Bronchial epithelial cell (primary cell): ENCODE measurements around the gene AGTRAP. TPM values are rescaled to one million over a fixed set of nuclear protein-coding genes. Genes with fewer than 3 reads are reported as not detected.
A peak's percentile ranks its signal among the peaks of the same experiment; 100 is the strongest.

ENCODE experiments used
- DNase-seq: peaks from one replicate; pipeline ENCODE4 v3.0.0-alpha.2; 2010; ENCODE audit warnings: low read depth
- FAIRE-seq: peaks from 2 replicates; lab custom pipeline; 2011; peaks lifted over from hg19 to GRCh38; lab: Jason Lieb, UNC
- H3K27me3 ChIP-seq: 2 replicates; pipeline ENCODE4 v1.5.1; 2011; ENCODE audit warnings: low read length; ENCODE audit not compliant: control insufficient read depth, insufficient read depth
- H3K36me3 ChIP-seq: 2 replicates; pipeline ENCODE4 v1.5.1; 2011; ENCODE audit warnings: low read length; ENCODE audit not compliant: control insufficient read depth, insufficient read depth
- H3K4me3 ChIP-seq: 2 replicates; pipeline ENCODE4 v1.5.1; 2011; ENCODE audit warnings: mild to moderate bottlenecking, low read depth, low read length, control low read depth
- CTCF ChIP-seq: IDR thresholded peaks from 2 replicates; pipeline ENCODE4 v1.5.1; 2011; ENCODE audit warnings: mild to moderate bottlenecking, moderate library complexity, low read length, control low read depth, inconsistent platforms; ENCODE audit not compliant: insufficient read depth, severe bottlenecking
- total RNA-seq: library from RNA; depleted of rRNA; stranded (reverse); fragments of >200 nt; gene quantifications from 2 replicates; pipeline ENCODE4 v1.2.1, GENCODE V29; 2014

Gene AGTRAP
- total RNA-seq, 1 donor from 2014 or later: 55.3 TPM

- DNase-seq (no peak), FAIRE-seq (no peak)
- TF ChIP-seq CTCF: no peak
- Histone ChIP-seq H3K4me3 (no peak overlapping the region), H3K36me3 (peaks cover 27% of the 10 kb centered on the region), H3K27me3 (no peaks in the 10 kb centered on the region)
Observed at GRCh38 chr1:11748294-11749202, 12.6 kb downstream of the AGTRAP start.

GRCh38 chr1:11749203-11749689, 13.3 kb downstream of the AGTRAP start:
- FAIRE-seq: no peak
- peaks cover 27% of the 10 kb centered on the region for H3K36me3 ChIP-seq
- peak; percentile 31 for DNase-seq
- H3K27me3 ChIP-seq: no peaks in the 10 kb centered on the region
- peak; percentile 57 for TF ChIP-seq CTCF
- no peak overlapping the region for H3K4me3 ChIP-seq

DNA sequence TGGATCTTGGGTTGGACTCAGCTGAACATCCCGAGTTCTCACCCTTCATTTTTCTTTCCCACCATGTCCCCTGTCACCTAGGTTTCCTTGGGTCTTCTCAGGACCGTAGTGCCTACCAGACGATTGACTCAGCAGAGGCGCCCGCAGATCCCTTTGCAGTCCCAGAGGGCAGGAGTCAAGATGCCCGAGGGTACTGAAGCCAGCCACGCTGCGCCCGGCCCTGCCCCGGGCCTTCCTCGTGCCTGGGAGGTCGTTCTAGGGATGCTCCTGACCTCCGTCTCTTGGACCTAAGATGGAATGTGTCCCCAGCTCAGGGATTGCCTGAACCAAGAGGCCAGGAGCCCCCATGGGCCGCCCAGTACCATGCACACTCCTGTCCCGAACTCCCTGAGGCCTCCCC, 14.1 kb downstream of the AGTRAP start:
- FAIRE-seq: no peak
- no peak for TF ChIP-seq CTCF
- no peaks in the 10 kb centered on the region for H3K27me3 ChIP-seq
- H3K36me3 ChIP-seq: peaks cover 27% of the 10 kb centered on the region
- no peak overlapping the region for H3K4me3 ChIP-seq
- no peak for DNase-seq

GRCh38 chr1:11751087-11751486, 15.2 kb downstream of the AGTRAP start:
- H3K4me3 ChIP-seq: no peak overlapping the region
- FAIRE-seq: no peak
- H3K36me3 ChIP-seq: peaks cover 25% of the 10 kb centered on the region
- no peaks in the 10 kb centered on the region for H3K27me3 ChIP-seq
- DNase-seq: no peak
- no peak for TF ChIP-seq CTCF

GRCh38 chr1:11752359-11753088, 16.6 kb downstream of the AGTRAP start:
- no peak for DNase-seq

More at GRCh38 chr1:11752359-11753088, 16.6 kb downstream of the AGTRAP start:
- FAIRE-seq: no peak
- Histone ChIP-seq H3K27me3 (no peaks in the 10 kb centered on the region), H3K4me3 (no peak overlapping the region), H3K36me3 (peaks cover 17% of the 10 kb centered on the region)
- TF ChIP-seq CTCF: no peak
